Measurements from ENCODE around the gene KRT33B.

DNA sequence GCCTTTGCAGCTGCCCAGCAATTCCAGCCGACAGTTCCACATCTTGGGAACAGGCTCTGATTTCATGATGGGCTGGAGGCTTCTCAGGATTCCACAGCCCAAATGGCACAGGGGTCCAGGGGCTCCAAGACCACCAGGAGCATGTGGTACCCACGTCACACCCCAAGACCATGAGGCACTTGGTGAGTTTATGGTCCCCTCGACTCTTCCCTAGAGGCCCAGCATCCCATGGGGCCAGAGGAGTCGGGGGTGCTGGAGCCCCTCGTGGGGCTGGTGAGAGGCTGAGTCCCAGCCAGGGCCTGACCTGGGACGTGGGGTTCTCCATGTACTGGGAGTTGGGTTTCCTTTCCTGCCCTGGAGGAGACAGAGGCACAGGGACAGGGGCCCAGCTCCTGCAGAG is 44.0 kb downstream of the KRT33B start:
- TF ChIP-seq TAF1 (IDR thresholded peaks at IDR 0.05; ENCODE audit: borderline replicate concordance, insufficient read depth, low read length): no peak
- TF ChIP-seq, protein P1, sequence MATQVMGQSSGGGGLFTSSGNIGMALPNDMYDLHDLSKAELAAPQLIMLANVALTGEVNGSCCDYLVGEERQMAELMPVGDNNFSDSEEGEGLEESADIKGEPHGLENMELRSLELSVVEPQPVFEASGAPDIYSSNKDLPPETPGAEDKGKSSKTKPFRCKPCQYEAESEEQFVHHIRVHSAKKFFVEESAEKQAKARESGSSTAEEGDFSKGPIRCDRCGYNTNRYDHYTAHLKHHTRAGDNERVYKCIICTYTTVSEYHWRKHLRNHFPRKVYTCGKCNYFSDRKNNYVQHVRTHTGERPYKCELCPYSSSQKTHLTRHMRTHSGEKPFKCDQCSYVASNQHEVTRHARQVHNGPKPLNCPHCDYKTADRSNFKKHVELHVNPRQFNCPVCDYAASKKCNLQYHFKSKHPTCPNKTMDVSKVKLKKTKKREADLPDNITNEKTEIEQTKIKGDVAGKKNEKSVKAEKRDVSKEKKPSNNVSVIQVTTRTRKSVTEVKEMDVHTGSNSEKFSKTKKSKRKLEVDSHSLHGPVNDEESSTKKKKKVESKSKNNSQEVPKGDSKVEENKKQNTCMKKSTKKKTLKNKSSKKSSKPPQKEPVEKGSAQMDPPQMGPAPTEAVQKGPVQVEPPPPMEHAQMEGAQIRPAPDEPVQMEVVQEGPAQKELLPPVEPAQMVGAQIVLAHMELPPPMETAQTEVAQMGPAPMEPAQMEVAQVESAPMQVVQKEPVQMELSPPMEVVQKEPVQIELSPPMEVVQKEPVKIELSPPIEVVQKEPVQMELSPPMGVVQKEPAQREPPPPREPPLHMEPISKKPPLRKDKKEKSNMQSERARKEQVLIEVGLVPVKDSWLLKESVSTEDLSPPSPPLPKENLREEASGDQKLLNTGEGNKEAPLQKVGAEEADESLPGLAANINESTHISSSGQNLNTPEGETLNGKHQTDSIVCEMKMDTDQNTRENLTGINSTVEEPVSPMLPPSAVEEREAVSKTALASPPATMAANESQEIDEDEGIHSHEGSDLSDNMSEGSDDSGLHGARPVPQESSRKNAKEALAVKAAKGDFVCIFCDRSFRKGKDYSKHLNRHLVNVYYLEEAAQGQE (IDR thresholded peaks at IDR 0.05; ENCODE audit: insufficient read depth in 1 of 2, low read depth in 2 of 2, low read length in 2 of 2): no peak

Data from PFSK-1 (cell line).